Measurements from ENCODE around the gene VAPA.

The VAPA gene, protein sequence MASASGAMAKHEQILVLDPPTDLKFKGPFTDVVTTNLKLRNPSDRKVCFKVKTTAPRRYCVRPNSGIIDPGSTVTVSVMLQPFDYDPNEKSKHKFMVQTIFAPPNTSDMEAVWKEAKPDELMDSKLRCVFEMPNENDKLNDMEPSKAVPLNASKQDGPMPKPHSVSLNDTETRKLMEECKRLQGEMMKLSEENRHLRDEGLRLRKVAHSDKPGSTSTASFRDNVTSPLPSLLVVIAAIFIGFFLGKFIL
- 109 to 236 (median 179) reads per million in 9 experiments for total RNA-seq

DNA sequence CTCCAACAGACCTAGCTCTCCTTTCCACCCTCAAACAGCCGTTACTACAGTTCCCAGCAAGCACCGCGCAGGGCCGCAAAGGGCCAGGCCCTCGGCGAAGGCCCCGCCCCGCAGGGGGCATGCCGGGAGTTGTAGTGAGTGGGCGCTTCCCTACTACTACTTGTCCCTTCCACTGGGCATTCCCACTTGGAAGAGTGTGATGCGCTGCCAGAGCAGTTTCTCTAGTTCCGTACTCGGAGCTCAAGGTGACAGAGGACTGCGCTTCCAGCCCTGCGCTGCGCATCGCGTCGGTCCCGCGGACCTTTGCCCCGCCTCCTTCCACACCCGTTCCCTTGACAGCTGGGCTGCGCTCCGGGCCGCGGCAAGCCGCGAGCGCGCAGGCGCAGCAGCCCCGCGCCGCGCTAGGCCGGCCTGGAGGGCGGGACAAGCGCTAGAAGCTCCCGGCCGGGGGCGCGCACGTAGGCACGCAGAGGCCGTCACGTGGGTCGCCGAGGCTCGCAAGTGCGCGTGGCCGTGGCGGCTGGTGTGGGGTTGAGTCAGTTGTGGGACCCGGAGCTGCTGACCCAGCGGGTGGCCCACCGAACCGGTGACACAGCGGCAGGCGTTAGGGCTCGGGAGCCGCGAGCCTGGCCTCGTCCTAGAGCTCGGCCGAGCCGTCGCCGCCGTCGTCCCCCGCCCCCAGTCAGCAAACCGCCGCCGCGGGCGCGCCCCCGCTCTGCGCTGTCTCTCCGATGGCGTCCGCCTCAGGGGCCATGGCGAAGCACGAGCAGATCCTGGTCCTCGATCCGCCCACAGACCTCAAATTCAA is at the start of gene VAPA:
Gene VAPA (plus strand): TSS at position 491 of the 808 bp plus-strand sequence. CDS start 241 bp downstream, at position 732.
- peak within 1 kb of the TSS; percentile 84 to 87 for H3K4me3 Mint-ChIP-seq
- peak; percentile 79 for ATAC-seq (replicated peaks)
- no peaks in the 10 kb centered on the region for H3K9me3 Mint-ChIP-seq
- H3K4me1 Mint-ChIP-seq (ENCODE audit: low read depth in 2 of 2) = peaks cover 17 to 20% of the 10 kb centered on the region in 2 donors
- peak within 1 kb of the TSS; percentile 86 for H3K27ac Mint-ChIP-seq
- H3K27me3 Mint-ChIP-seq = peaks cover 12 to 14% of the 10 kb centered on the region in 2 donors
- peaks cover 16% of the 10 kb centered on the region for H3K36me3 Mint-ChIP-seq (ENCODE audit: insufficient read depth)
- DNase-seq = peak; percentile 90 to 94 (median 91)

DNA sequence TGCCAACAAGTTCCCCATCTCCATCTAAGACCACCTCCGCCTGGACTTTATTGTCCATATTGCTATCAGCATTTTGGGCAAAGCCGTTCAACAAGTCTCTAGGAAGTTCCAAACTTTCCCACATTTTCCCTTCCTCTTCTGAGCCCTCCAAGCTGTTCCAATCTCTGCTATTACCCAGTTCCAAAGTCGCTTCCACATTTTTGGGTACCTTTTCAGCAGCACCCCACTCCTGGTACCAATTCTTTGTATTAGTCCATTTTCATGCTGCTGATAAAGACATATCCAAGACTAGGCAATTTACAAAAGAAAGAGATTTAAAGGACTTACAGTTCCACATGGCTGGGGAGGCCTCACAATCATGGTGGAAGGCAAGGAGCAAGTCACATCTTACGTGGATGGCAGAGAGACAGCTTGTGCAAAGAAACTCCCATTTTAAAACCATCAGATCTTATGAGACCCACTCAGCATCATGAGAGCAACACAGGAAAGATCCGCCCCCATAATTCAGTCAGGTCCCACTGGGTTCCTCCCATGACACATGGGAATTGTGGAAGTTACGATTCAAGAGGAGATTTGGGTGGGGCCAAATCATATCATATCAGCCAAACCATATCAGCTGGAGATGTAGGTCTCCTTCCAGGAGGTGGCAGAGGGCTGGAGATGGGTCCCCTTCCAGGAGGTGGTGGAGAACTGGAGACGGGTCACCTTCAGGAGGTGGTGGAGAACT is 47.9 kb upstream of the VAPA start:
- peaks cover 0 to 2% of the 10 kb centered on the region in 2 donors for H3K4me1 Mint-ChIP-seq (ENCODE audit: low read depth in 2 of 2)
- peaks cover 6 to 12% of the 10 kb centered on the region in 2 donors for H3K9me3 Mint-ChIP-seq
- no peaks in the 10 kb centered on the region for H3K36me3 Mint-ChIP-seq (ENCODE audit: insufficient read depth)
- H3K27ac Mint-ChIP-seq = no peak overlapping the region
- ATAC-seq (replicated peaks) = no peak
- H3K4me3 Mint-ChIP-seq = no peak overlapping the region
- H3K27me3 Mint-ChIP-seq = peaks cover 38 to 49% of the 10 kb centered on the region in 2 donors
- no peak for DNase-seq

DNA sequence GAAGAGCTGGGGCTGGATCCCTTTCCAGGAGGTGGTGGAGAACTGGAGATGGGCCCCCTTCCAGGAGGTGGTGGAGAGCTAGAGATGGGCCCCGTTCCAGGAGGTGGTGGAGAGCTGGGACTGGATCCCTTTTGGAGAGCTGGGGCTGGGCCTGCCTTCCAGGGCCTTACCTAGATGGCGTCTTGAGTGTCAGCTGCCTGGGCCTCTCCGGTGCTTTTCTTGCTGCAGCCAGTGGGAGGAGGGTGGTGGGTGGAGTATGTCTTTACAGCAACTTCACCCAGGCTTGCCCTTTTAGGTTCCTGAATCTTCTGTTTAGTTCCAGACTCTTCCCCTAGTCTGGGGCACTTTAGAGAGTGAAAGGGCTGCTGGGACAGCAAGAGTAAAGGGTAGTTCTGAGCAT is 47.2 kb upstream of the VAPA start:
- Mint-ChIP-seq H3K4me3 (no peak overlapping the region), H3K4me1 (ENCODE audit: low read depth in 2 of 2) (peaks cover 0 to 4% of the 10 kb centered on the region in 2 donors), H3K9me3 (peaks cover 6 to 12% of the 10 kb centered on the region in 2 donors), H3K36me3 (ENCODE audit: insufficient read depth) (no peaks in the 10 kb centered on the region), H3K27ac (no peak overlapping the region), H3K27me3 (peaks cover 44 to 56% of the 10 kb centered on the region in 2 donors)
- no peak for DNase-seq
- ATAC-seq (replicated peaks) = no peak

DNA sequence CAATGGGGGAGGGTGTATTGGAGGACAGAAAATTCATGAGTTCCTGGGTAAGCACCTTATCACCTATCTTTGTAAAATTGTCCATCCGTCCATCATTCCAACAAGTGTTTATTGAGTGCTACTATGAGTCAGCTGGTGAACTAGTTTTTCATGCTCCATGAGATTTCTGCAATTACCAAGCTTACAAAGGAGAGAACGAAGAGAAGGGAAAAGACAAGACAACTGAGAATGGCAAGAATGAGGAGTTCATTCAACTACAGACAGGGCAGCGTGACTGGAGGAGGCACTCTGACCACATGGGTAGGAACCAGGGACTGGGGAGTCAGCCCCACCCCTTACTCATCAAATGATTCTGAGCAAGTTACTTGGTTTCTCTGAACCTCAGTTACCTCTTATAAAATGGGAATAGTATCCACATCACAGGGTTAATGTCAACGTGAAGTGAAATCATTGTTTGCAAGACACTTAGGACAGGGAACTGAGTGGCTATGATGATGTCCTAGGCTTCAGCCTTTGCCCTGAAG is 46.7 kb upstream of the VAPA start:
- ATAC-seq (replicated peaks) (no peak), DNase-seq (no peak)
- Mint-ChIP-seq H3K27me3 (peaks cover 45 to 57% of the 10 kb centered on the region in 2 donors), H3K4me3 (no peak overlapping the region), H3K27ac (no peak overlapping the region), H3K36me3 (ENCODE audit: insufficient read depth) (no peaks in the 10 kb centered on the region), H3K9me3 (peaks cover 6 to 12% of the 10 kb centered on the region in 2 donors), H3K4me1 (ENCODE audit: low read depth in 2 of 2) (peaks cover 0 to 4% of the 10 kb centered on the region in 2 donors)

DNA sequence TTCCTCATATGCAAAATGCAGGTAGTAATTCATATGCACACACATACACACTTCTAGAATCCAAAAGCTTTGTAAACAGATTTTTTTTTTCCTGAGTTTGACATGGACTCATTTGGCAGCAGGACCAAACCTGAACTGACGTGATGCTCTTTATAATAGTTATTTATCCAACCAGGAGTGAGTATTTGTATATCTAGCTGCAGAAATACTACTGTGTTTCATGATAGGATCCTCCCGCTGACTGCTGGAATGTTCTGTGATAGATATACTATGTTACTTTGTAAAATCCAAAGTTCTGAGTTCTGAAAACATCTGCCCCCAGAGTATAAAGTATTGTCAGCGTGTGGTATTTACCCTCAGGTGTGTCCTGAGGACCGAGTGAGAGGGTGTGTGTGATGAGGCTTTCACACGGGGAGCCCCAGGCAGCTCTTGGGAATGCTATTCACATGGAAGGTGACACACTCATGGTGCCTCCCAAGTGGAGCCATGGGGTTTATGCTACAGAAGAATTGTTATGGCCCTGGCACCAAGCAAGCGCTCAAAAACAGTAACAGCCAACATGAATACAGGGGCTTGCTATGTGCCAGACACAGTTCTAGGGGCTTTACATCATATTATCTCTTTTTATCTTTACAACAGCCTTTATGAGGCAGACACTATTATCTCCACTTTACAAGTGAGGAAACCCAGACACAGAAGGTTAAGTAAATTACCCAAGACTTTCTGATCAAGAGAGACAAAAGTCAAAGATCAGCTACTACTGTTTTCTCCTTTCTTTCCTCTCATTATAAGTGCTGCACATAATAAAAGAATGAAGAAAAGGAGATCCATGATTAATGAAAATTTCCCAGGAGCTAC is 44.7 kb upstream of the VAPA start:
- H3K27ac Mint-ChIP-seq = no peak overlapping the region
- no peak overlapping the region for H3K4me3 Mint-ChIP-seq
- H3K9me3 Mint-ChIP-seq = peaks cover 6 to 12% of the 10 kb centered on the region in 2 donors
- no peaks in the 10 kb centered on the region for H3K36me3 Mint-ChIP-seq (ENCODE audit: insufficient read depth)
- ATAC-seq (replicated peaks) = no peak
- no peak for DNase-seq
- peaks cover 0 to 4% of the 10 kb centered on the region in 2 donors for H3K4me1 Mint-ChIP-seq (ENCODE audit: low read depth in 2 of 2)
- H3K27me3 Mint-ChIP-seq = peaks cover 46 to 69% of the 10 kb centered on the region in 2 donors

DNA sequence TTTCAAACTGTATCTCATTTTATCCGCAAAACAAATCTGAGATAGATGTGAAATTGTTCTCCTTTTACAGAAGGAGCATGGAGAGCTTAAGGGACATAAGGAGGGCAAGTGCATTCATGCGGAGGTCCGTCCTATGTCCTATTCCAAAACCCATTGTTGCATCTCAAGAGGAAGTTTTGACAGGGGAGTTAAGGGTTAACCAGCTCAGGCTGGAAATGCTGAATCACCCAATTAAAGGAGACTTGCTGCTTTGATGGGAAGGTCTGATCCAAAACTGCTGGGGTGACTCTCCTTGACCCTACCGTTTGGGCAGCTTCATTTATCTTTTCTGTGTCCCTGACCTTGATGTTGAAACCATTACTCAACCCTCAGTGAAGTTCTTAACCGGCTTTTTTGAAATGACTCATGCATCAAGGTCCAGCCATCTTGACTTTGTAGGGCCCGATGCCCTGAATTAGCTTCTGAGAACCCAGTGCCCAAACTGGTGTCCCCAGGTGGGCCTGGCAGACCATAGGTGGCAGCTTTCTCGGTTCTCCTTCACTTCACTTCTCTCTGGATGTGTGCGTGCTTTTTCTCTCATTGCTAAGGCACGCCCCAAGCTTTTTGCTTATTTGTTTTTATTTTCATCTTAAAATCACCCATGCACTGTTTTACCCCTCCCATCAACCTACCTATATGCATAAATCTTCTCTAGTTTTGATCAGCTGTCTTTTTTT is 43.9 kb upstream of the VAPA start:
- ATAC-seq (replicated peaks) (no peak), DNase-seq (no peak)
- Mint-ChIP-seq H3K36me3 (ENCODE audit: insufficient read depth) (no peaks in the 10 kb centered on the region), H3K27ac (no peak overlapping the region), H3K4me3 (no peak overlapping the region), H3K9me3 (peaks cover 6 to 12% of the 10 kb centered on the region in 2 donors), H3K27me3 (peaks cover 52 to 75% of the 10 kb centered on the region in 2 donors), H3K4me1 (ENCODE audit: low read depth in 2 of 2) (peaks cover 0 to 4% of the 10 kb centered on the region in 2 donors)

DNA sequence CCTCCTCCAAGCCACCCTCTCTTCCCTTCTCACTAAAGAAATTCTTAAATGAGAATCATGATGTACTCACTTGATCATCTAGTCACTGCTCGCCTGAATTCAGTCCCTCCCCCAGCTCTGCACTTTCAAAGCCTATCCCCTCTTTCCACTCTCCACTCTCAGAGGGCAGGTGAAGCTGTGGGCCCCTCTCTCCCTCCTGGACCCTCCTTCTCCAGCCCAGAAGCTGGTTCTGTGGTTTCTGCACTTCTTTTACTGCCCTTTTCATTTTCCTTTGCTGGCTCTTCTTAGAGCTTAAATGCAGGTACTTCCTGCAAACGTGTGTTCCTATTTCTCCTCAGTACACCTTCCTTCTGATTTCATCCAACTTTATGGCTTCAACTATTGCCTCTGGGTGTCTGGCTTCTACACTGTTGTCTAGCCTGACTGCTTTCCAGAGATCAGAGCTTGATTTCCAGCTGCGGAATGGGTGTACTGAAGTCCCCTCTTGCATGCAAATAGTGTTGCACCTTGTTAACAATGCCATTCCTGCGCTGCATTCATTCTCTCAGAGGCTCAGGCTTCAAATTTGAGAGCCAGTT is 43.3 kb upstream of the VAPA start:
- DNase-seq (no peak), ATAC-seq (replicated peaks) (no peak)
- H3K4me3 Mint-ChIP-seq = no peak overlapping the region
- peaks cover 0 to 4% of the 10 kb centered on the region in 2 donors for H3K4me1 Mint-ChIP-seq (ENCODE audit: low read depth in 2 of 2)
- H3K36me3 Mint-ChIP-seq (ENCODE audit: insufficient read depth) = no peaks in the 10 kb centered on the region
- no peak overlapping the region for H3K27ac Mint-ChIP-seq
- H3K9me3 Mint-ChIP-seq = peaks cover 6 to 10% of the 10 kb centered on the region in 2 donors
- peaks cover 52 to 75% of the 10 kb centered on the region in 2 donors for H3K27me3 Mint-ChIP-seq

DNA sequence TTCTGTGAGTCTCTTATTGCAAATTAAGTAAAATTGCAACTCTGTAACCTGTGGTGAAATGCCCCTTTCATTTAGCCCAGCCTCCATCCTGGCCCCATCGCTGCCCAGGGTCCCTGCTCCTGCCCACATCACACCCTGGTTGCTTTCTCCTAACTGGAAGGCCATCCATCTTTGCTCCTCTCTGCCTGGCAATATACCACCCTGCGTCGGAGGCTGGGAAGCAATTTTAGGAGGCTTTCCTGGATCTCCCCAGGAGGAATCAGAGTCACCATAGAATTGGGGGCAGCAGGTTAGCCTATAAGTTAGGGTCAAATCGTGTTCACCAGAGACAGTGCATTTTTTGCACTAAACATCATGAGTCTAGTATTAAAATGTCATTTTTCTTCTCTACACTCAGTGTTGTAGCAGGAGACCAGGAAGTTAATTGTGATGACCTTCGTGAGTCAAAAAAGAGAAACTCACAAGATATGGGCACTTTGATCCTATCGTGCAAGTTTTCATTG is 42.5 kb upstream of the VAPA start:
- Mint-ChIP-seq H3K27me3 (peaks cover 47 to 70% of the 10 kb centered on the region in 2 donors), H3K27ac (no peak overlapping the region), H3K9me3 (peaks cover 2 to 4% of the 10 kb centered on the region in 2 donors), H3K4me1 (ENCODE audit: low read depth in 2 of 2) (peaks cover 0 to 4% of the 10 kb centered on the region in 2 donors), H3K36me3 (ENCODE audit: insufficient read depth) (no peaks in the 10 kb centered on the region), H3K4me3 (no peak overlapping the region)
- no peak for ATAC-seq (replicated peaks)
- no peak for DNase-seq

DNA sequence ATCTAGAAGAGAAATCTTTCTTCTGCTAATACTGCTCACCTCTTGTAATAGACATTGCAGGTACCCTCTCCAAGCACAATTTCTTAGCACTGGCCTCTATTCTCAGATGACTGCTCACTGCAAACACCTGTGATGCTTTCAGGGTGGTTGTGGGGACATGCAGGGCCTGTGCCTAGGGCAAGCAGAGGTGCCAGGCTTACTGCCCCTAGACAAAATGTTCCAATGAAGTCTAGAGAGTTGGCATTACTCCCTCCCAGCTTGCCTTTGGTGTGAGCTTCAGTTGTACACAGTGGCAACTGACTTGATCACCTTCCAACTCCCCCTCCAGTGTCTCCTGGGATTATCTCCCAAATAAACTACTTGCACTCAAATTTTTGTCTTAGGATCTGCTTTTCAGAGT is 41.0 kb upstream of the VAPA start:
- Mint-ChIP-seq H3K27ac (no peak overlapping the region), H3K4me1 (ENCODE audit: low read depth in 2 of 2) (peaks cover 0 to 4% of the 10 kb centered on the region in 2 donors), H3K36me3 (ENCODE audit: insufficient read depth) (no peaks in the 10 kb centered on the region), H3K4me3 (no peak overlapping the region), H3K9me3 (no peaks in the 10 kb centered on the region), H3K27me3 (peaks cover 59 to 78% of the 10 kb centered on the region in 2 donors)
- ATAC-seq (replicated peaks) (no peak), DNase-seq (no peak)

DNA sequence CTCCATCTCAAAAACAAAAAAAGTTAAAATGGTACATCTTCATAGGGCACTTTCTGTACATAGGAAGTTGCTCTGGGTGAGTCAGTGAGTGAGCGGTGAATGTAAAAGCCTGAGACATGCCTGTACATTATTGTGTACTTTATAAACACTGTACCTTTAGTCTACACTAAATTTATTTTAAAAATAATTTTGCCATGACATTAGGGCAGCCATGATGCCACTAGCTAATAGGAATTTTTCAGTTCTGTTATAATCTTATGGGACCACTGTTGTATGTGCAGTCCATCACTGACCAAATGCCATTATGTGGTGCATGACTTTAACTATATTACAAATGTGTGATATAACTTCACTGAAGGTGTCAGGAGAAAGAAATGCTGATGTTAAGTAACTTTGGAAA is 39.1 kb upstream of the VAPA start:
- Mint-ChIP-seq H3K36me3 (ENCODE audit: insufficient read depth) (no peaks in the 10 kb centered on the region), H3K9me3 (no peaks in the 10 kb centered on the region), H3K4me3 (no peak overlapping the region), H3K27me3 (peaks cover 53 to 64% of the 10 kb centered on the region in 2 donors), H3K4me1 (ENCODE audit: low read depth in 2 of 2) (peaks cover 0 to 4% of the 10 kb centered on the region in 2 donors), H3K27ac (no peak overlapping the region)
- DNase-seq (no peak), ATAC-seq (replicated peaks) (no peak)

DNA sequence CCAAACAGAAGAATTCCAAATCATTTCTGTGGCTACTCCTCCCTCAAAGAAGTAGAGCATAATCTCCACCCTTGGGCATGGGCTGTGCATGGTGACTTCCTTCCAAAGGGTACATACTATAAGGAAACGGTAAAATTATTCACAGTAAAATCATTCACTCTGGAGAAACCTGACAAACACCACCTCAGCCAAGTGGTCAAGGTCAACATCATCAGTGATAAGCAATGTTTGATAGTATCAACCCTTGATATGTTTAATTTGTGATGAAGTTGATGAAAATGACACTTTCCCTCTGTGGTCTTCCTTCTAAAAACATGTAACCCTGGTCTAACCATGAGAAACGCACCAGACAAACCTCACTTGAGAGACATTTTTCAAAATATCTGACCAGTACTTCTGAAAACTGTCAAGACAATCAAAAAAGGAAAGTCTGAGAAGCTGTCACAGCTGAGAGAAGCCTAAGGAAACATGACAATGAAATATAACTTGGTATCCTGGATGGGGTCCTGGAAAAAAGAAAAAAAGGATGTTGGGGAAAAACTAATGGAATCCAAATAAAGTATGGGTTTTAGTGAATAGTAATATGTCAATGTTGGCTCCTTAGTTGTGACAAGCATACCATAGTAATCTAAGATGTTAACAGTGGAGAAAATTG is 37.5 kb upstream of the VAPA start:
- ATAC-seq (replicated peaks) (no peak), DNase-seq (no peak)
- H3K4me3 Mint-ChIP-seq = no peak overlapping the region
- H3K36me3 Mint-ChIP-seq (ENCODE audit: insufficient read depth) = no peaks in the 10 kb centered on the region
- peaks cover 0 to under 1% of the 10 kb centered on the region in 2 donors for H3K4me1 Mint-ChIP-seq (ENCODE audit: low read depth in 2 of 2)
- no peaks in the 10 kb centered on the region for H3K9me3 Mint-ChIP-seq
- H3K27me3 Mint-ChIP-seq = peaks cover 39 to 49% of the 10 kb centered on the region in 2 donors
- no peak overlapping the region for H3K27ac Mint-ChIP-seq
